Urinary bladder (tissue), 4 donors: Measurements from ENCODE around the gene ALKBH5. TPM values are rescaled to one million over a fixed set of nuclear protein-coding genes. Genes with fewer than 3 reads are reported as not detected.

Experiments used
- DNase-seq: peaks from one replicate; pipeline ENCODE4 v3.0.0-alpha.2; 2015; ENCODE audit errors: extremely low spot score
- H3K27ac ChIP-seq: one replicate; pipeline ENCODE4 v1.5.1; 2013; ENCODE audit warnings: low read depth, mild to moderate bottlenecking, moderate library complexity
- H3K36me3 ChIP-seq: one replicate; pipeline ENCODE4 v1.6.1; 2013; ENCODE audit warnings: mild to moderate bottlenecking, moderate library complexity; ENCODE audit not compliant: insufficient read depth
- H3K4me1 ChIP-seq: one replicate; pipeline ENCODE4 v1.6.1; 2013; ENCODE audit warnings: mild to moderate bottlenecking, moderate library complexity; ENCODE audit not compliant: insufficient read depth
- H3K4me3 ChIP-seq: one replicate; pipeline ENCODE4 v1.5.1; 2013; ENCODE audit warnings: low read depth, low read length
- WGBS: extraction: QIAGEN DNeasy Blood & Tissue Kit; methylation state at CpG from one replicate; pipeline ENCODE4 v1.1.7; 2013; 5-methylcytosine and 5-hydroxymethylcytosine counted together
- polyA plus RNA-seq: library from polyadenylated mRNA; stranded (reverse); fragments of 200-250 nt; gene quantifications from one replicate; pipeline ENCODE4 v1.2.3, GENCODE V29; 2013
- total RNA-seq: library from RNA; depleted of rRNA; stranded (reverse); fragments of >200 nt; gene quantifications from one replicate; pipeline ENCODE4 v1.2.3, GENCODE V29; 2014
- donor health status: healthy with polysubstance abuse.
- donor health status: healthy.

ALKBH5 gene
- total and polyA plus RNA-seq, 2 donors: 62.6 to 83.8 TPM

- Histone ChIP-seq H3K36me3 (peaks cover 6% of the 10 kb centered on the region), H3K4me1 (no peaks in the 10 kb centered on the region), H3K27ac (no peak overlapping the region), H3K4me3 (no peak overlapping the region)
- no peak for DNase-seq
- WGBS: 91% methylated on average over 19 of the region's 19 CpGs
Measured at GRCh38 chr17:18240449-18240848, 56.8 kb downstream of the ALKBH5 start.

- Histone ChIP-seq H3K27ac (no peak overlapping the region), H3K36me3 (peaks cover 6% of the 10 kb centered on the region), H3K4me3 (no peak overlapping the region), H3K4me1 (no peaks in the 10 kb centered on the region)
- WGBS: 86% methylated on average over 28 of the region's 28 CpGs
- DNase-seq: no peak
Measured at GRCh38 chr17:18241229-18241871, 57.7 kb downstream of the ALKBH5 start.

- Histone ChIP-seq H3K4me1 (no peaks in the 10 kb centered on the region), H3K36me3 (peaks cover 6% of the 10 kb centered on the region), H3K4me3 (no peak overlapping the region), H3K27ac (no peak overlapping the region)
- DNase-seq: no peak
- WGBS: 87% methylated on average over 21 of the region's 21 CpGs
Measured at GRCh38 chr17:18245038-18245776, 61.6 kb downstream of the ALKBH5 start.

GRCh38 chr17:18246109-18246725, 62.6 kb downstream of the ALKBH5 start:
- WGBS: 88% methylated on average over 24 of the region's 24 CpGs
- H3K27ac ChIP-seq: no peak overlapping the region
- peaks cover 5% of the 10 kb centered on the region for H3K36me3 ChIP-seq
- no peak overlapping the region for H3K4me3 ChIP-seq
- H3K4me1 ChIP-seq: no peaks in the 10 kb centered on the region
- DNase-seq: no peak

GRCh38 chr17:18246880-18247612, 63.4 kb downstream of the ALKBH5 start:
- no peak overlapping the region for H3K27ac ChIP-seq
- WGBS: 38% methylated on average over 46 of the region's 46 CpGs
- DNase-seq: no peak
- H3K4me3 ChIP-seq: no peak overlapping the region
- peaks cover 3% of the 10 kb centered on the region for H3K36me3 ChIP-seq
- H3K4me1 ChIP-seq: no peaks in the 10 kb centered on the region

GRCh38 chr17:18247613-18248001, 64.0 kb downstream of the ALKBH5 start:
- peaks cover 3% of the 10 kb centered on the region for H3K36me3 ChIP-seq
- no peak for DNase-seq

GRCh38 chr17:18248300-18248731, 64.7 kb downstream of the ALKBH5 start:
- no peak for DNase-seq
- WGBS: 23% methylated on average over 9 of the region's 9 CpGs
- no peak overlapping the region for H3K27ac ChIP-seq

More at GRCh38 chr17:18247613-18248001, 64.0 kb downstream of the ALKBH5 start:
- H3K4me3 ChIP-seq: no peak overlapping the region
- WGBS: 81% methylated on average over 30 of the region's 30 CpGs
- no peak overlapping the region for H3K27ac ChIP-seq
- H3K4me1 ChIP-seq: no peaks in the 10 kb centered on the region

GRCh38 chr17:18248811-18249210, 65.2 kb downstream of the ALKBH5 start:
- H3K27ac ChIP-seq: no peak overlapping the region
- H3K4me3 ChIP-seq: no peak overlapping the region
- no peaks in the 10 kb centered on the region for H3K4me1 ChIP-seq
- no peak for DNase-seq
- 93% methylated on average over 7 of the region's 7 CpGs for WGBS
- peaks cover 3% of the 10 kb centered on the region for H3K36me3 ChIP-seq

More at GRCh38 chr17:18248300-18248731, 64.7 kb downstream of the ALKBH5 start:
- no peak overlapping the region for H3K4me3 ChIP-seq
- peaks cover 3% of the 10 kb centered on the region for H3K36me3 ChIP-seq
- H3K4me1 ChIP-seq: no peaks in the 10 kb centered on the region

GRCh38 chr17:18250259-18250658, 66.6 kb downstream of the ALKBH5 start:
- Histone ChIP-seq H3K4me1 (no peaks in the 10 kb centered on the region), H3K27ac (no peak overlapping the region), H3K36me3 (peaks cover 5% of the 10 kb centered on the region), H3K4me3 (no peak overlapping the region)
- no peak for DNase-seq
- 81% methylated on average over 9 of the region's 9 CpGs for WGBS

- Histone ChIP-seq H3K36me3 (peaks cover 5% of the 10 kb centered on the region), H3K4me1 (no peaks in the 10 kb centered on the region), H3K27ac (no peak overlapping the region), H3K4me3 (no peak overlapping the region)
- no peak for DNase-seq
- WGBS: 93% methylated on average over 14 of the region's 14 CpGs
Measured at GRCh38 chr17:18250708-18251107, 67.1 kb downstream of the ALKBH5 start.

GRCh38 chr17:18251204-18251603, 67.6 kb downstream of the ALKBH5 start:
- no peak overlapping the region for H3K27ac ChIP-seq
- no peak overlapping the region for H3K4me3 ChIP-seq
- no peak for DNase-seq
- peaks cover 5% of the 10 kb centered on the region for H3K36me3 ChIP-seq
- WGBS: 73% methylated on average over 15 of the region's 15 CpGs
- no peaks in the 10 kb centered on the region for H3K4me1 ChIP-seq

- no peak overlapping the region for H3K27ac ChIP-seq
- no peak for DNase-seq
- 81% methylated on average over 5 of the region's 5 CpGs for WGBS
- peaks cover 5% of the 10 kb centered on the region for H3K36me3 ChIP-seq
- no peak overlapping the region for H3K4me3 ChIP-seq
- H3K4me1 ChIP-seq: peaks cover under 1% of the 10 kb centered on the region
Measured at GRCh38 chr17:18252160-18252559, 68.5 kb downstream of the ALKBH5 start.

- 87% methylated on average over 16 of the region's 16 CpGs for WGBS
- no peak for DNase-seq
- Histone ChIP-seq H3K4me3 (no peak overlapping the region), H3K27ac (no peak overlapping the region), H3K4me1 (peaks cover 3% of the 10 kb centered on the region), H3K36me3 (peaks cover 5% of the 10 kb centered on the region)
Measured at GRCh38 chr17:18253187-18253884, 69.7 kb downstream of the ALKBH5 start.
